HG02981 (cell line): ENCODE measurements around the gene HYI.

ENCODE experiments used
- ATAC-seq: cut with Tn5 transposase; IDR thresholded peaks from one replicate; pipeline ENCODE4 v1.9.1; 2021; ENCODE audit warnings: mild to moderate bottlenecking, moderate library complexity; ENCODE audit not compliant: unreplicated experiment

HYI gene

GRCh38 chr1:43404353-43404752 is 49.4 kb downstream of the HYI start:
- ATAC-seq: no peak

GRCh38 chr1:43402089-43402865 is 51.5 kb downstream of the HYI start:
- no peak for ATAC-seq
